ENCODE measurements around the gene PAQR5.

DNA sequence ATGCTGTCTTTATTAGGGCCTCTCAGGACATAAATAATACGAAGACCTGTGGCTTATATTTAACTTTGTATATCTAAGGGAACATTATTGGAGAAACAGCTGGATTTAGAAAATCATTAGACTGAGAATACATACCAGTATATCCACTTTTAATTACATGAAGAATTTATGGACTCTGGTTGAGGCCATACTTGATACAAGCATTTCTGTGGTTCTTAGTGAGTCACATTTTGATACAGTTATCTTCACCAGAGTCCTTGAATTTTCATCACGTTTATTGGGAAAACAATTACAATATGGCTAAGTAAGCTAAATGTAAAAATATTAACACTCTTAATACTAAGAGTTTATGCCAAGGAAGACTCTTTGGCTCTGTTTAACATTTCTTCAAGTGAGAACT is 125.3 kb downstream of the PAQR5 start:
- TF ChIP-seq POLR2A (IDR thresholded peaks at IDR 0.05) (no peak), POLR2AphosphoS5 (IDR thresholded peaks at IDR 0.05) (no peak)
- TF ChIP-seq, protein P1, sequence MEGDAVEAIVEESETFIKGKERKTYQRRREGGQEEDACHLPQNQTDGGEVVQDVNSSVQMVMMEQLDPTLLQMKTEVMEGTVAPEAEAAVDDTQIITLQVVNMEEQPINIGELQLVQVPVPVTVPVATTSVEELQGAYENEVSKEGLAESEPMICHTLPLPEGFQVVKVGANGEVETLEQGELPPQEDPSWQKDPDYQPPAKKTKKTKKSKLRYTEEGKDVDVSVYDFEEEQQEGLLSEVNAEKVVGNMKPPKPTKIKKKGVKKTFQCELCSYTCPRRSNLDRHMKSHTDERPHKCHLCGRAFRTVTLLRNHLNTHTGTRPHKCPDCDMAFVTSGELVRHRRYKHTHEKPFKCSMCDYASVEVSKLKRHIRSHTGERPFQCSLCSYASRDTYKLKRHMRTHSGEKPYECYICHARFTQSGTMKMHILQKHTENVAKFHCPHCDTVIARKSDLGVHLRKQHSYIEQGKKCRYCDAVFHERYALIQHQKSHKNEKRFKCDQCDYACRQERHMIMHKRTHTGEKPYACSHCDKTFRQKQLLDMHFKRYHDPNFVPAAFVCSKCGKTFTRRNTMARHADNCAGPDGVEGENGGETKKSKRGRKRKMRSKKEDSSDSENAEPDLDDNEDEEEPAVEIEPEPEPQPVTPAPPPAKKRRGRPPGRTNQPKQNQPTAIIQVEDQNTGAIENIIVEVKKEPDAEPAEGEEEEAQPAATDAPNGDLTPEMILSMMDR (IDR thresholded peaks at IDR 0.05) = no peak

All from sigmoid colon (tissue), 4 donors.